Superior temporal gyrus (tissue), 1 donor: ENCODE data around the gene RAPGEF3.

ENCODE experiments used
- DNase-seq: peaks from one replicate; pipeline ENCODE4 v3.0.0-alpha.2; 2016; ENCODE audit errors: extremely low spot score

RAPGEF3 gene

GRCh38 chr12:47777151-47777550, 18.5 kb upstream of the RAPGEF3 start:
- no peak for DNase-seq

- DNase-seq: peak; percentile 68
Observed at GRCh38 chr12:47776471-47777143, 17.9 kb upstream of the RAPGEF3 start.

- DNase-seq: peak; percentile 75
Observed at GRCh38 chr12:47775100-47775911, 16.6 kb upstream of the RAPGEF3 start.

- no peak for DNase-seq
Observed at GRCh38 chr12:47774663-47775062, 16.0 kb upstream of the RAPGEF3 start.

- peak; percentile 49 for DNase-seq
Observed at GRCh38 chr12:47773858-47774580, 15.3 kb upstream of the RAPGEF3 start.

GRCh38 chr12:47773062-47773857, 14.6 kb upstream of the RAPGEF3 start, which contains the start of gene SLC48A1:
Gene SLC48A1 (plus strand): TSS chr12:47773238. CDS start chr12:47773305, 67 bp downstream.
- DNase-seq: peak; percentile 79

- no peak for DNase-seq
Observed at GRCh38 chr12:47772738-47773061, 14.0 kb upstream of the RAPGEF3 start.

- DNase-seq: peak; percentile 56
Observed at GRCh38 chr12:47772094-47772660, 13.5 kb upstream of the RAPGEF3 start.

- no peak for DNase-seq
Observed at GRCh38 chr12:47771304-47771703, 12.6 kb upstream of the RAPGEF3 start.

- DNase-seq: peak; percentile 10
Observed at GRCh38 chr12:47770086-47770726, 11.5 kb upstream of the RAPGEF3 start.

- peak; percentile 16 for DNase-seq
Observed at GRCh38 chr12:47769234-47770085, 10.8 kb upstream of the RAPGEF3 start.

- no peak for DNase-seq
Observed at GRCh38 chr12:47768323-47768811, 9.7 kb upstream of the RAPGEF3 start.

GRCh38 chr12:47767216-47767724, 8.6 kb upstream of the RAPGEF3 start:
- DNase-seq: peak; percentile 76

- no peak for DNase-seq
Observed at GRCh38 chr12:47766502-47767215, 8.0 kb upstream of the RAPGEF3 start.

- no peak for DNase-seq
Observed at GRCh38 chr12:47763481-47764346, 5.0 kb upstream of the RAPGEF3 start.

- no peak for DNase-seq
Observed at GRCh38 chr12:47762850-47763465, 4.3 kb upstream of the RAPGEF3 start.

GRCh38 chr12:47758584-47758833, 171 bp downstream of the RAPGEF3 start:
- DNase-seq: no peak
